ENCODE measurements around the gene MOSMO. TPM values are rescaled to one million over a fixed set of nuclear protein-coding genes. Genes with fewer than 3 reads are reported as not detected.

The MOSMO gene
- total and polyA plus RNA-seq, 10 of the 15 experiments (the other 5 are each of a cell fraction or from before 2014, with no cell fraction given) = 1.7 to 26.7 (median 12.2) TPM

DNA sequence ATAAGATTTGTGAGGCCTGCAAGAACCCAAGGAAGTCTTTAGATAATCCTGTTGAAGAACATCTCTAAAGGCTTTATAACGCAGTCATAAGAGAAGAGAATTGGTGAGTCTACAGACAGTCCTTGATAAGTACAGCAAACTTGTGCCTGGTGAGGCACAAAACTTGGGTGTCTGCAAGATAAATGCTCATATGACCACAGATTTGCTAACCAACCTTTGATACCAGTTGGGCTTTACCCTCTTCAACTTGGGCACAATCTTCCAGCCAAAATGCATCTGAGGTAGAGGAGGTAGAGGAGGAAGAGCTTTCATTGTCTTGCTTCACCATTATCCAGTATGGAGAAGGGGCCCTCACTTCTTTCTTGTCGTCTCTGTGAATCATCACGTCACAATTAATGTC is 23.8 kb upstream of the MOSMO start (continued):
- TF ChIP-seq, protein P1, sequence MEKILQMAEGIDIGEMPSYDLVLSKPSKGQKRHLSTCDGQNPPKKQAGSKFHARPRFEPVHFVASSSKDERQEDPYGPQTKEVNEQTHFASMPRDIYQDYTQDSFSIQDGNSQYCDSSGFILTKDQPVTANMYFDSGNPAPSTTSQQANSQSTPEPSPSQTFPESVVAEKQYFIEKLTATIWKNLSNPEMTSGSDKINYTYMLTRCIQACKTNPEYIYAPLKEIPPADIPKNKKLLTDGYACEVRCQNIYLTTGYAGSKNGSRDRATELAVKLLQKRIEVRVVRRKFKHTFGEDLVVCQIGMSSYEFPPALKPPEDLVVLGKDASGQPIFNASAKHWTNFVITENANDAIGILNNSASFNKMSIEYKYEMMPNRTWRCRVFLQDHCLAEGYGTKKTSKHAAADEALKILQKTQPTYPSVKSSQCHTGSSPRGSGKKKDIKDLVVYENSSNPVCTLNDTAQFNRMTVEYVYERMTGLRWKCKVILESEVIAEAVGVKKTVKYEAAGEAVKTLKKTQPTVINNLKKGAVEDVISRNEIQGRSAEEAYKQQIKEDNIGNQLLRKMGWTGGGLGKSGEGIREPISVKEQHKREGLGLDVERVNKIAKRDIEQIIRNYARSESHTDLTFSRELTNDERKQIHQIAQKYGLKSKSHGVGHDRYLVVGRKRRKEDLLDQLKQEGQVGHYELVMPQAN (conservative IDR thresholded peaks at IDR 0.05) = no peak
- no peak for TF ChIP-seq SIX5 (IDR thresholded peaks at IDR 0.05; ENCODE audit: low read depth, low read length, severe bottlenecking)
- no peak for TF ChIP-seq RFX5 (IDR thresholded peaks at IDR 0.05; ENCODE audit: low read depth, low read length)
- TF ChIP-seq SRF (IDR thresholded peaks at IDR 0.05; ENCODE audit: low read depth in 2 of 2, low read length in 2 of 2) = no peak
- no peak for TF ChIP-seq HDAC6 (IDR thresholded peaks at IDR 0.05; ENCODE audit: unreplicated experiment)
- TF ChIP-seq SUZ12 (IDR thresholded peaks at IDR 0.05; ENCODE audit: unreplicated experiment) = no peak
- TF ChIP-seq SMARCA5 (IDR thresholded peaks at IDR 0.05) = no peak
- TF ChIP-seq NR2C2 (IDR thresholded peaks at IDR 0.05; ENCODE audit: borderline replicate concordance, control insufficient read depth, insufficient read length, low read depth) = no peak
- no peak for TF ChIP-seq ZNF217 (IDR thresholded peaks at IDR 0.05)
- TF ChIP-seq IKZF2 (IDR thresholded peaks at IDR 0.05) = no peak

DNA sequence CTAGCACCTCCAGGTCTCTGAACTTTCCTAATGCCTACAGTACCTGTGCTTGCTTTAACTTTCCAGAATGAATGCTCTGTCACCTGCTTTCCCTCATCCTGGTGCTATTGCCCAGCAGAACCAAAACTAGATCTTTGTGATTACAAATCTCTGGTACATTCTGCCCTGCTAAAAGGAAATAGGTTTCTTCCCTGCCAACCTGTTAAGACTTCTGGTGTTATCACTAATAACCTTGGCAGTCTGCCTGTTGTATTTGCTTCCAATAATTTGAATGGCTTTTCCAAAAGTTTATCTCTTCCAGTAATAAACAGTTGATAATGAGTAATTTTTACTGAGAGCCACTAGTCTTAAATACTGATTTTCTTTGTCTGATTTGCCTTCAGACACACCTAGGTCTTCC is 22.4 kb upstream of the MOSMO start:
- no peaks in the 10 kb centered on the region for H4K20me1 ChIP-seq (ENCODE audit: control insufficient read depth, insufficient read depth)
- H3K27ac ChIP-seq (ENCODE audit: control insufficient read depth, insufficient read depth) = no peak overlapping the region
- H2AFZ ChIP-seq (ENCODE audit: control insufficient read depth, low read depth, low read length) = no peak overlapping the region
- H3K9ac ChIP-seq (ENCODE audit: control insufficient read depth, insufficient read depth, low read length) = no peak overlapping the region
- FAIRE-seq (no peak), ATAC-seq (no peak), DNase-seq (ENCODE audit: low read depth, low spot score) (no peak)
- H3K4me1 ChIP-seq (ENCODE audit: control insufficient read depth, insufficient read depth, low read length) = no peaks in the 10 kb centered on the region
- RAD21 ChIA-PET (ENCODE audit: unreplicated experiment) = no interaction called here
- SMC1A ChIA-PET (ENCODE audit: uncharacterized antibody, unreplicated experiment) = no interaction called here
- no peak overlapping the region for H3K4me2 ChIP-seq (ENCODE audit: control insufficient read depth, insufficient read depth)
- no peaks in the 10 kb centered on the region for H3K9me3 ChIP-seq (replicated peaks; ENCODE audit: control insufficient read depth, insufficient read depth, low read length)
- POLR2A ChIA-PET = no interaction called here
- intact Hi-C loops (cut with micrococcal nuclease; ENCODE audit: unreplicated experiment) (no loop called here), in situ Hi-C loops (cut with MboI) (no loop called here)
- no peak overlapping the region for H3K4me3 ChIP-seq
- TF ChIP-seq KDM1A (IDR thresholded peaks at IDR 0.05; ENCODE audit: borderline replicate concordance) (no peak), YY1 (IDR thresholded peaks at IDR 0.05; ENCODE audit: low read depth, low read length) (no peak), POU2F2 (IDR thresholded peaks at IDR 0.05; ENCODE audit: borderline replicate concordance, low read depth, low read length) (no peak), GABPA (IDR thresholded peaks at IDR 0.05; ENCODE audit: low read depth) (no peak), RAD51 (IDR thresholded peaks at IDR 0.05) (no peak), ZZZ3 (IDR thresholded peaks at IDR 0.05; ENCODE audit: control insufficient read depth, insufficient read length, low read depth) (no peak), MTA2 (IDR thresholded peaks at IDR 0.05; ENCODE audit: low read depth) (no peak)
- TF ChIP-seq, protein P2, sequence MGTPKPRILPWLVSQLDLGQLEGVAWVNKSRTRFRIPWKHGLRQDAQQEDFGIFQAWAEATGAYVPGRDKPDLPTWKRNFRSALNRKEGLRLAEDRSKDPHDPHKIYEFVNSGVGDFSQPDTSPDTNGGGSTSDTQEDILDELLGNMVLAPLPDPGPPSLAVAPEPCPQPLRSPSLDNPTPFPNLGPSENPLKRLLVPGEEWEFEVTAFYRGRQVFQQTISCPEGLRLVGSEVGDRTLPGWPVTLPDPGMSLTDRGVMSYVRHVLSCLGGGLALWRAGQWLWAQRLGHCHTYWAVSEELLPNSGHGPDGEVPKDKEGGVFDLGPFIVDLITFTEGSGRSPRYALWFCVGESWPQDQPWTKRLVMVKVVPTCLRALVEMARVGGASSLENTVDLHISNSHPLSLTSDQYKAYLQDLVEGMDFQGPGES (IDR thresholded peaks at IDR 0.05) = no peak
- TF ChIP-seq, protein P3, sequence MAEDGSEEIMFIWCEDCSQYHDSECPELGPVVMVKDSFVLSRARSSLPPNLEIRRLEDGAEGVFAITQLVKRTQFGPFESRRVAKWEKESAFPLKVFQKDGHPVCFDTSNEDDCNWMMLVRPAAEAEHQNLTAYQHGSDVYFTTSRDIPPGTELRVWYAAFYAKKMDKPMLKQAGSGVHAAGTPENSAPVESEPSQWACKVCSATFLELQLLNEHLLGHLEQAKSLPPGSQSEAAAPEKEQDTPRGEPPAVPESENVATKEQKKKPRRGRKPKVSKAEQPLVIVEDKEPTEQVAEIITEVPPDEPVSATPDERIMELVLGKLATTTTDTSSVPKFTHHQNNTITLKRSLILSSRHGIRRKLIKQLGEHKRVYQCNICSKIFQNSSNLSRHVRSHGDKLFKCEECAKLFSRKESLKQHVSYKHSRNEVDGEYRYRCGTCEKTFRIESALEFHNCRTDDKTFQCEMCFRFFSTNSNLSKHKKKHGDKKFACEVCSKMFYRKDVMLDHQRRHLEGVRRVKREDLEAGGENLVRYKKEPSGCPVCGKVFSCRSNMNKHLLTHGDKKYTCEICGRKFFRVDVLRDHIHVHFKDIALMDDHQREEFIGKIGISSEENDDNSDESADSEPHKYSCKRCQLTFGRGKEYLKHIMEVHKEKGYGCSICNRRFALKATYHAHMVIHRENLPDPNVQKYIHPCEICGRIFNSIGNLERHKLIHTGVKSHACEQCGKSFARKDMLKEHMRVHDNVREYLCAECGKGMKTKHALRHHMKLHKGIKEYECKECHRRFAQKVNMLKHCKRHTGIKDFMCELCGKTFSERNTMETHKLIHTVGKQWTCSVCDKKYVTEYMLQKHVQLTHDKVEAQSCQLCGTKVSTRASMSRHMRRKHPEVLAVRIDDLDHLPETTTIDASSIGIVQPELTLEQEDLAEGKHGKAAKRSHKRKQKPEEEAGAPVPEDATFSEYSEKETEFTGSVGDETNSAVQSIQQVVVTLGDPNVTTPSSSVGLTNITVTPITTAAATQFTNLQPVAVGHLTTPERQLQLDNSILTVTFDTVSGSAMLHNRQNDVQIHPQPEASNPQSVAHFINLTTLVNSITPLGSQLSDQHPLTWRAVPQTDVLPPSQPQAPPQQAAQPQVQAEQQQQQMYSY (CRISPR knock-in tag; IDR thresholded peaks at IDR 0.05) = no peak
- peaks cover 3 to 31% of the 10 kb centered on the region in 2 experiments for H3K36me3 ChIP-seq (ENCODE audit: control insufficient read depth in 2 of 2, insufficient read depth in 2 of 2, low read length in 1 of 2)
- CTCF ChIA-PET = no interaction called here
- H3K79me2 ChIP-seq (ENCODE audit: control insufficient read depth, insufficient read depth, low read length) = no peaks in the 10 kb centered on the region
- no peaks in the 10 kb centered on the region for H3K27me3 ChIP-seq (replicated peaks in 1 of 2; ENCODE audit: control insufficient read depth in 2 of 2, insufficient read depth in 2 of 2, low read length in 1 of 2)
- BruUV-seq (replicated peaks) = TSS peak; percentile 31
